ENCODE data around the gene PRG3. TPM values are rescaled to one million over a fixed set of nuclear protein-coding genes. Genes with fewer than 3 reads are reported as not detected.

The PRG3 gene
- not detected in 2 replicates for polyA plus RNA-seq (2014; cell fraction: cytosol; rRNA removed)
- polyA plus RNA-seq (2014; cell fraction: nucleus; rRNA removed): 1.6 TPM in 1 of 2 replicates, not detected in the other

- no peak for DNase-seq (ENCODE audit: low spot score)
These were observed at the start of gene PRG3 for GRCh38 chr11:57380975-57381374. TSS of gene PRG3 (minus strand) at chr11:57381150. CDS start at chr11:57380708, 442 bp downstream.

GRCh38 chr11:57429946-57430345 lies 49.0 kb upstream of the PRG3 start:
- DNase-seq (ENCODE audit: low spot score): no peak

GRCh38 chr11:57428643-57429042 lies 47.7 kb upstream of the PRG3 start:
- no peak for DNase-seq (ENCODE audit: low spot score)

GRCh38 chr11:57427727-57428082 lies 46.8 kb upstream of the PRG3 start:
- no peak for DNase-seq (ENCODE audit: low spot score)

GRCh38 chr11:57426929-57427726 lies 46.2 kb upstream of the PRG3 start, which contains the start of gene SLC43A3:
TSS of gene SLC43A3 (minus strand) at chr11:57427121. CDS start at chr11:57426172, 949 bp downstream.
- peak; percentile 67 for DNase-seq (ENCODE audit: low spot score)

GRCh38 chr11:57426439-57426928 lies 45.5 kb upstream of the PRG3 start:
- DNase-seq (ENCODE audit: low spot score): no peak

- DNase-seq (ENCODE audit: low spot score): no peak
These were observed 44.9 kb upstream of the PRG3 start for GRCh38 chr11:57425565-57426438.

GRCh38 chr11:57424792-57425564 lies 44.0 kb upstream of the PRG3 start:
- DNase-seq (ENCODE audit: low spot score): peak; percentile 57

- no peak for DNase-seq (ENCODE audit: low spot score)
These were observed 43.3 kb upstream of the PRG3 start for GRCh38 chr11:57424137-57424791.

GRCh38 chr11:57422669-57423068 lies 41.7 kb upstream of the PRG3 start:
- DNase-seq (ENCODE audit: low spot score): peak; percentile 89

GRCh38 chr11:57421805-57422204 lies 40.9 kb upstream of the PRG3 start:
- DNase-seq (ENCODE audit: low spot score): no peak

GRCh38 chr11:57421066-57421465 lies 40.1 kb upstream of the PRG3 start:
- no peak for DNase-seq (ENCODE audit: low spot score)

- no peak for DNase-seq (ENCODE audit: low spot score)
These were observed 38.2 kb upstream of the PRG3 start for GRCh38 chr11:57419146-57419545.

GRCh38 chr11:57418131-57418530 lies 37.2 kb upstream of the PRG3 start:
- DNase-seq (ENCODE audit: low spot score): no peak

GRCh38 chr11:57417056-57417455 lies 36.1 kb upstream of the PRG3 start:
- no peak for DNase-seq (ENCODE audit: low spot score)

GRCh38 chr11:57416436-57416835 lies 35.5 kb upstream of the PRG3 start:
- DNase-seq (ENCODE audit: low spot score): no peak

- DNase-seq (ENCODE audit: low spot score): no peak
These were observed 33.8 kb upstream of the PRG3 start for GRCh38 chr11:57414612-57415212.

GRCh38 chr11:57413681-57414080 lies 32.7 kb upstream of the PRG3 start:
- DNase-seq (ENCODE audit: low spot score): no peak

GRCh38 chr11:57410287-57410686 lies 29.3 kb upstream of the PRG3 start:
- no peak for DNase-seq (ENCODE audit: low spot score)

GRCh38 chr11:57409321-57410100 lies 28.6 kb upstream of the PRG3 start:
- DNase-seq (ENCODE audit: low spot score): no peak

All from SK-N-DZ (cell line).